Epithelial cell of esophagus (primary cell): ENCODE measurements around the gene ARNT2.

Experiments
- DNase-seq: peaks from one replicate; pipeline ENCODE4 v3.0.0; 2010; ENCODE audit warnings: low read depth
- H3K4me3 ChIP-seq: 2 replicates; pipeline ENCODE4 v1.5.1; 2011; ENCODE audit warnings: mild to moderate bottlenecking, low read length, control low read depth
- TF ChIP-seq, protein P1 (sequence below): IDR thresholded peaks from 2 replicates; pipeline ENCODE4 v1.5.1; 2011; ENCODE audit warnings: low read depth, mild to moderate bottlenecking, low read length, control low read depth, inconsistent platforms; ENCODE audit not compliant: insufficient read depth; ENCODE audit errors: missing control alignments

The ARNT2 gene

DNA sequence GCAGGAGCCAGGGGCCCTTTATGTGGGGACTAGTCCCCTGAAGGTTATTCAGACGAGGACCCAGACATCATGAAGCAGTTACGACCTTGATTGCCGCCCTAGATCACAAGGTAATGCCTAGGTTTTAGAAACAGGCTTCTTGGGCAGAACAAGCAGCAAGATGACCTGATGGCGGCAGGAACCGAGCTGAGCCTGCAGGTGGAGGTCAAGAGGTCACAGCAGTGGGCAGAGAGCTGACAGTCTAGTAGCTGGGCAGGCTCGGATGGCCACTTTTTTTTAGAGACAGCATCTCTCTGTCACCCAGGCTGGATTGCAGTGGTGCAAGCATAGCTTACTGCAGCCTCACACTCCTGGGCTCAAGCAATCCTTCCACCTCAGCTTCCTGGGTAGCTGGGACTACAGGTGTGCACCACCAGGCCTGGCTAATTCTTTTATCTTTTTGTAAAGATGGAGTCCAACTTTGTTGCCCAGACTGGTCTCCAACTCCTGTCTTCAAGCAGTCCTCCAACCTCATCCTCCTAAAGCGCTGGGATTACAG, 207.4 kb downstream of the ARNT2 start:
- DNase-seq = no peak
- TF ChIP-seq, protein P1, sequence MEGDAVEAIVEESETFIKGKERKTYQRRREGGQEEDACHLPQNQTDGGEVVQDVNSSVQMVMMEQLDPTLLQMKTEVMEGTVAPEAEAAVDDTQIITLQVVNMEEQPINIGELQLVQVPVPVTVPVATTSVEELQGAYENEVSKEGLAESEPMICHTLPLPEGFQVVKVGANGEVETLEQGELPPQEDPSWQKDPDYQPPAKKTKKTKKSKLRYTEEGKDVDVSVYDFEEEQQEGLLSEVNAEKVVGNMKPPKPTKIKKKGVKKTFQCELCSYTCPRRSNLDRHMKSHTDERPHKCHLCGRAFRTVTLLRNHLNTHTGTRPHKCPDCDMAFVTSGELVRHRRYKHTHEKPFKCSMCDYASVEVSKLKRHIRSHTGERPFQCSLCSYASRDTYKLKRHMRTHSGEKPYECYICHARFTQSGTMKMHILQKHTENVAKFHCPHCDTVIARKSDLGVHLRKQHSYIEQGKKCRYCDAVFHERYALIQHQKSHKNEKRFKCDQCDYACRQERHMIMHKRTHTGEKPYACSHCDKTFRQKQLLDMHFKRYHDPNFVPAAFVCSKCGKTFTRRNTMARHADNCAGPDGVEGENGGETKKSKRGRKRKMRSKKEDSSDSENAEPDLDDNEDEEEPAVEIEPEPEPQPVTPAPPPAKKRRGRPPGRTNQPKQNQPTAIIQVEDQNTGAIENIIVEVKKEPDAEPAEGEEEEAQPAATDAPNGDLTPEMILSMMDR = no peak
- H3K4me3 ChIP-seq = no peak overlapping the region

DNA sequence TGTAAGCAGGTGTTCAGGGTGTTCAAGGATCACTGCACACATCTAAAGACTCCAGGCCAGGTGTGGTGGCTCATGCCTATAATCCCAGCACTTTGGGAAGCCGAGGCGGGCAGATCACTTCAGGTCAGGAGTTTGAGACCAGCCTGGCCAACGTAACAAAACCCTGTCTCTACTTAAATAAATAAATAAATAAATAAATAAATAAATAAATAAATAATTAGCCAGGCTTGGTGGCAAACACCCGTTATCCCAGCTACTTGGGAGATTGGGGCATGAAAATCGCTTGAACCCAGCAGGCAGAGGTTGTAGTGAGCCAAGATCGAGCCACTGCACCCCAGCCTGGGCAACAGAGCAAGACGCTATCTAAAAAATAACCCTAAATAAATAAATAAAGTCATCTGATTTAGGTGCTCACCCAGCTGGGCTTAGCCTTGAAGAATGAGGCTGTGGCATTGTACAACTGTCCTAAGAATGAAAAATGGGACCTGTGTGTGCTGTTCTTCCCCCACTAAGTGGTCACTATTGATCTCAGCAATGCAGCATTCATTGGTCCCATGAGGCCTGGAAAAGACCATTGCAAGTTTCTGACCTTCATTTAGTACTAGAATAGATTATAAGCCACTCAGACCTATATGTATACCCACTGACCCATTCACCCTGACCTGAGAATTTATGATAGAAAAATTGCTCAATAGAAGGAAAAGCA, 208.1 kb downstream of the ARNT2 start:
- H3K4me3 ChIP-seq = no peak overlapping the region
- DNase-seq = no peak
- TF ChIP-seq, protein P1 = no peak

DNA sequence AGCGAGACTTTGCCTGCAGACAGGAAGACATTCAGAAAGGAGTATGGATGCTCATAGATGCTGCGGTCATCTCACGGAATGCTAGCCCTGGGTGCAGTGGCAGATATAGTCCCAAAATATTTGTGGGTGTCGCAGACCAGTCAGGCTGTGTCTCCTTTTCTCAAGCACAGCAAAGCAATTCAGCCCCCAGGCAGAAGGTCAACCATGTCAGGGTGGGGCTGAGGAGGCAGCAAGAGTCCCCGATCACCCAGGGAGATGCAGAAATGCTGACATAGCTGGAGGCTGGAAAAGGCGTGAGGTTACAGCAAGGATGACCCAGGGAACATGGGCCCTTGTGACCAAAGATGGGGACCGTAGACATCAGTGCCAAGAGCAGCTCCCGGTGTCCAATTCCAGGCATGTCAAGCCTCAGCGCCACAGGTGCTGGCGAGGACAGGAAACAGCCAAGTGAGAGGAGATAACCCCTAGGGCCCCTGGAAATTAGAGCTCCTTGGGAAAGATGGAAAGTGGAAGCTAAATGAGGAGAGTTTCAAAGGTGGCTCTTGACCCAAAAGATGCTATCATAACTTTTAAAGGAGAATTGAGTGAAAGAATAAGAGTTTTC, 209.7 kb downstream of the ARNT2 start:
- TF ChIP-seq, protein P1 = no peak
- H3K4me3 ChIP-seq = no peak overlapping the region
- no peak for DNase-seq

DNA sequence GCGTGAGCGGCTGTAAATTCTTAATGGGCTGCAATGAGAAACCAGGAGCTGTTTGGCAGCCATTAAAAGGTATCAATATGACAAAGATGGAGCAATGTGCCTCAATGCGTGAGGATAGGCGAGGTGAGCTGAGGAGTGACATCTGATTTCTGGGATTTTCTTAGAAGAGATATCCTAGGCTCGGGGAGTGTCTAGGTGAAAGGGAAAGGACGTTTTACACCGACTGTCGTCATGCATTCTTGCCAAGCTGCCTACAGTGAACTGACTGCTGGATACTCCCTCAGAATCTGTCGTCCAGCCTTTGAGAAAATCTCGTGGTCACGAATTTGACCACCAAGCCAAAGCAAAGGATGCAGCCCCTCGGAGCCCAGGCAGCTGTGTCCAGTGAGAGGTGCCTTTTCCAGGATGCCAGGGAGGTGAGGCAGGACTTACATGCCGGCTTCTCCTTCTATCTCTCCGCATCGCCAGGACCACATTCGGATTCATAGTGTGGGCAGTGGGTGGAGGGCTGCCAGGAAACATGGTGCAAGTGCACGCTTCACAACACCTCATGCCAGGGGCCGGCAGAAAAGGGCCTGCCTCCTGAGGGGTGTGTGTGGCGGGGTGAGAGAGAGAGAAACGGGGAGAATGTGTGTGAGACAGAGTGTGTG, 210.7 kb downstream of the ARNT2 start:
- H3K4me3 ChIP-seq = no peak overlapping the region
- no peak for DNase-seq
- TF ChIP-seq, protein P1 = no peak

DNA sequence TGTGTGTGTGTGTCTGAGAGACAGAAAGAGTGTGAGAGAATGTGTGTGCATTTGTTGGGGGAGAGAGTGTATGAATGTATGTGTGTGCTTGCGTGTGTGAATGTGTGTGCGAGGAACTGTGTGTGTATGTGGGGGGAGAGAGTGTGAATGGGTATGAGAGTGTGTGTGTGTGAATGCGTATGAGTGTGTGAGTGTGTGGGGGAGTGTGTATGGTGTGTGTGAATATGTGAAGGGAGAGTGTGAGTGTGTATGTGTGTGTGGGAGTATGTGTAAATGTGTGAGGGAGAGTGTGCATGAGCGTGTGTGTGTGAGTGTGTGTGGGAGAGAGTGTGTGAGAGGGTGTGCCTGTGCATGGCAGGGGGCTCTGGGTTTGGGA, 211.2 kb downstream of the ARNT2 start:
- TF ChIP-seq, protein P1 = no peak

DNA sequence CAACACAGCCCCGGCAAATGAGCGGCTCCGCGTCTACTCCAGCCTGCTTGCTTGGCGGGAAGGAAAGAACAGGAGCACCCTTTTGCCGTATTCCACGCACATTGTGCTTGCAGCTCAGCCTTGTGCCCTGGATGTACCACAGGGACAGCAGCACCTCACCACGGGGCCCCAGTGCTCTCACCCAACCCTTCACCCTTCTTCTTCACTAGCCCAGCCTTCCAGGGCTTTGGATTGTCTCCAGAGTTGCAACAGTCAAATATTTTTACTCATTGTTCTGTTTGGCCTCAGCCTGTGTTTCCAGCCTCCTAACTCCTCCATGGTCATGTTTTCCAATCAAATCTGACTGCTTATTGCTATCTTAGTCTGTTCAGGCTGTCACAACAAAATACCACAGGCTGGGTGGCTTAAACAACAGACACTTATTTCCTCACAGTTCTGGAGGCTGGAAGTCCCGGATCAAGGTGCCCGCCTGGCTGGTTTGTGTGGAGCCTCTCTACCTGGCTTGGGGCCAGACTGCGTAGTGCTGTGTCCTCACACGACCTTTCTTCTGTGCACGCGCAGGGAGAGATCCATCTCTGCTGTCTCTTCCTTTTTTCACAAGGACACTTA, 211.7 kb downstream of the ARNT2 start:
- no peak overlapping the region for H3K4me3 ChIP-seq
- DNase-seq = peak; percentile 85
- TF ChIP-seq, protein P1 = no peak

More for the DNA sequence above, 211.2 kb downstream of the ARNT2 start:
- no peak for DNase-seq
- no peak overlapping the region for H3K4me3 ChIP-seq
